ENCODE measurements around the gene MT1F.

MT1F gene

DNA sequence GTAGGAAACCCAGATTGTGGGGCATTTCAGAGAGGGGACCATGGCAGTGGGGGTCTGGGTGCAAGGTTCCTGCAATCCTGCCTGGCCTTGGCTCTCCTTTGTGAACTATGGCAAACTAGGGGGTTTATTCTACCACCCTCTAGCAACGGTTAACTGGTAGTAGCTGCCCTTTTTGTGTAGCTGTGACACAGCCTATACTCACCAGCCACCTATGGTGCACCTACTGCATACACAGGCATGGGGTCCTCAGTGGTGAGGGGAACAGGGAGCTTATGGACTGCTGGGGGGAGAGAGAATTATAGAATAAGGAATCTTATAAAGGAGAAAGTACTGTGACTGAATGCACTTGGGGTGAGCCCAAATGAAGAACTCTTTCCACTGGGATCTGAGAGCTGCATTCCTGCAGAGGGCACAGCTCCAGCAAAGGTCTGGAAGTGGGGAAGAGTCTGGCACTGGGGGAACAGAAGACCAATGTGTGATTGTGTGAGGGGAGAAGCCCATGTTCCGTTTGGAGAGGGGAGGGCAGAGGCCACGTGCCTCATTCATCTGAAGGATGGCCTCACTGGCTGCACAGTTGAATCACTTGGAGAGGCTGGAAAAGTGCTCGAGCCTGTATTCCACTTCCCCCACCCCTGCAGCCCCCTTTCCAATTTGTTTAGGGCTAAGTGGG is 26.6 kb downstream of the MT1F start:
- no peaks in the 10 kb centered on the region for H3K9me3 ChIP-seq (ENCODE audit: control insufficient read depth, low read length)
- no peak overlapping the region for H3K9ac ChIP-seq (ENCODE audit: low read length)
- peaks cover 34% of the 10 kb centered on the region for H3K4me1 ChIP-seq (ENCODE audit: control insufficient read depth, insufficient read depth, low read length)
- no peaks in the 10 kb centered on the region for H3K36me3 ChIP-seq (ENCODE audit: control insufficient read depth, insufficient read depth, low read length)
- H3K27me3 ChIP-seq (ENCODE audit: control insufficient read depth, insufficient read depth, low read length) = no peaks in the 10 kb centered on the region
- no peak overlapping the region for H3K4me3 ChIP-seq (ENCODE audit: low read length)

DNA sequence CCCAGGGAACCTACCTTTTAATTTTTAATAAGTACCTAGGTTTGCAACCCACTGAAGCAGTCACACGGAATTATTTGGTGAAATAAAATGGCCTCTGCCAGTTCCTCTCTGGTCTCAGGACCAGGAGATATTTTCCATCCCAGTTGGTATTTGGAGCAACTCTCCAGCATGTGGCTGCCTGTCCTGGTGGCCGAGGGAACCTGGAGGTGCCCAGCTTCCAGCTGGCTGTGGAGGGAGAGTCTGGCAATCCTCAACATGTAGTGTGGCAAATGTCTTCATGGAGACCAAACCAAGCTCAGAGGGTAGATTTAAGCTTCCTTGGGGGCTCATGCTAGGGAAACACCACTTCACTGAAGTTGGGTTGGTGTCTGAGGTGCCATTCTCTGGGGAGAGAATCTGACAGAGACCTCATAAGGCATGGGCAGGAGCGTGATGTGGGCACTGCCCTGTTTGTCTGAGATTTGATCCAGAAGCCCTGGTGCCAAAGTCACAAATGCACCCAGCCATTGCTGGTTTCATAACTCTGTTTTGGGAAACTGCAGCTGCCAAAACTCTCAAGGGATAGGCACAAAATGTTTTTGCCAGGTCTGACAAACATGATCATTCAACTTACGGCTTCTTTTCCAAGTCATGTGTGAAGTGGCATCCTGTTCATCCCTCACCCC is 27.3 kb downstream of the MT1F start:
- Histone ChIP-seq H3K9ac (ENCODE audit: low read length) (no peak overlapping the region), H3K4me3 (ENCODE audit: low read length) (no peak overlapping the region)

DNA sequence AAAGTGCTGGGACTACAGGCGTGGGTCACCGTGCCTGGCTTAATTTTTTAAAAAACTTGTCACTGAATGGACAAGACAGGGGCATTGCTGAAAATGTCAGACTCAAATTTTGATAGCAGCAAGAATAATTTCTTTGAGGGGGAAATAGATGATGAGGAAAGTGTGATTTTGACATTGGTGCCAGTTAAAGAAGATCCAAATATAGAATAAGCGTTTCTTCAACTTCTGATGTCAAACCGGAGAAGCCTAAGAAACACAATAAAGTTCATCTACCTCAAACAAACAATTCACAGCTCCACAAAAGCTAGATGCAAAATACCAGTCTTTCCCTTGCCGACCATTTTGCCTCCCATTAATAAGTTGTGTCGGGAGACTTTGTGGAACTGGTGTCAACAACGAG is 29.0 kb downstream of the MT1F start:
- no peak overlapping the region for H3K9ac ChIP-seq (ENCODE audit: low read length)
- no peak overlapping the region for H3K4me3 ChIP-seq (ENCODE audit: low read length)
- H3K36me3 ChIP-seq (ENCODE audit: control insufficient read depth, insufficient read depth, low read length) = no peaks in the 10 kb centered on the region
- H3K4me1 ChIP-seq (ENCODE audit: control insufficient read depth, insufficient read depth, low read length) = peaks cover 38% of the 10 kb centered on the region
- H3K9me3 ChIP-seq (ENCODE audit: control insufficient read depth, low read length) = no peaks in the 10 kb centered on the region
- H3K27me3 ChIP-seq (ENCODE audit: control insufficient read depth, insufficient read depth, low read length) = no peaks in the 10 kb centered on the region

More for the DNA sequence above, 27.3 kb downstream of the MT1F start:
- no peaks in the 10 kb centered on the region for H3K27me3 ChIP-seq (ENCODE audit: control insufficient read depth, insufficient read depth, low read length)
- H3K4me1 ChIP-seq (ENCODE audit: control insufficient read depth, insufficient read depth, low read length) = peaks cover 40% of the 10 kb centered on the region
- no peaks in the 10 kb centered on the region for H3K9me3 ChIP-seq (ENCODE audit: control insufficient read depth, low read length)
- no peaks in the 10 kb centered on the region for H3K36me3 ChIP-seq (ENCODE audit: control insufficient read depth, insufficient read depth, low read length)

DNA sequence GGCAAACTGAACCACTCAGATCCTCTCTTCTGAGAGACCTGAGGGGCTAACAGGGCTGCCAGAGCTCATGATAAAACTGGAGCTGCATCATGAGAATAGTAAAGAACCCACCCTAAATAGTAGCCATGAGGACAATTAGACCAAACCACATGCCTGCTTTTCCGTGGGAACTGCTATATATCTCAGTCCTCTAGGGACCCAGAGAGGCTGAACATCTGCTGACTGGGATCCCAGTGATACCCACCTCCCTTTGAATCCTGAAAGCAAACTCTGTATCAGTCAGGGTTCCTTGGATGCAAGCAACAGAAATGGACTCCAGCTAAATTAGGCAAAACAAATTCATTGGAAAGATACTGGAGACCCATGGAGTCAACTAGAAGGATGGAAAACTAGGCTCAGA is 31.0 kb downstream of the MT1F start:
- peaks cover 21% of the 10 kb centered on the region for H3K4me1 ChIP-seq (ENCODE audit: control insufficient read depth, insufficient read depth, low read length)
- no peaks in the 10 kb centered on the region for H3K9me3 ChIP-seq (ENCODE audit: control insufficient read depth, low read length)
- no peak overlapping the region for H3K4me3 ChIP-seq (ENCODE audit: low read length)
- H3K36me3 ChIP-seq (ENCODE audit: control insufficient read depth, insufficient read depth, low read length) = no peaks in the 10 kb centered on the region
- no peaks in the 10 kb centered on the region for H3K27me3 ChIP-seq (ENCODE audit: control insufficient read depth, insufficient read depth, low read length)
- H3K9ac ChIP-seq (ENCODE audit: low read length) = no peak overlapping the region

DNA sequence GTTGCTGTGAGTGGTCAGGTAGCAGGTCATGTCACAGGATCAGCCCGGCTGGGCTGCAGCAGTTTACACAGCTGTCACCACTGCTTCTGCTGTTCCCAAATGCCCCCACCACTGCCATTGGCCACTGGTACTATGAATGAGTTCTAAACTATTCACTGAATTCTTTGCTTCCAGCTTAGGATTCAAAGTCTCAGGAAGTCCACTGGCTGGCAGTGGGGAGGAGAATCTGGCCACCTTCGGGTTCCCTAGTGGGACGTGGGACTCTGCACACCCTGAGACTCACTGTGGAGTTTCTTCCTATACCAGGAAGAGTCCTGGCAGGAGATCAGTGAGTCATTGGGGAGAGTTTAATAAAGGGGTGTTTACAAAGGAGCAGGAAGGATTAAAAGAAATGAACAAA is 31.4 kb downstream of the MT1F start:
- H3K4me3 ChIP-seq (ENCODE audit: low read length) = no peak overlapping the region
- no peaks in the 10 kb centered on the region for H3K27me3 ChIP-seq (ENCODE audit: control insufficient read depth, insufficient read depth, low read length)
- H3K36me3 ChIP-seq (ENCODE audit: control insufficient read depth, insufficient read depth, low read length) = no peaks in the 10 kb centered on the region
- H3K4me1 ChIP-seq (ENCODE audit: control insufficient read depth, insufficient read depth, low read length) = peaks cover 16% of the 10 kb centered on the region
- no peak overlapping the region for H3K9ac ChIP-seq (ENCODE audit: low read length)
- H3K9me3 ChIP-seq (ENCODE audit: control insufficient read depth, low read length) = no peaks in the 10 kb centered on the region

DNA sequence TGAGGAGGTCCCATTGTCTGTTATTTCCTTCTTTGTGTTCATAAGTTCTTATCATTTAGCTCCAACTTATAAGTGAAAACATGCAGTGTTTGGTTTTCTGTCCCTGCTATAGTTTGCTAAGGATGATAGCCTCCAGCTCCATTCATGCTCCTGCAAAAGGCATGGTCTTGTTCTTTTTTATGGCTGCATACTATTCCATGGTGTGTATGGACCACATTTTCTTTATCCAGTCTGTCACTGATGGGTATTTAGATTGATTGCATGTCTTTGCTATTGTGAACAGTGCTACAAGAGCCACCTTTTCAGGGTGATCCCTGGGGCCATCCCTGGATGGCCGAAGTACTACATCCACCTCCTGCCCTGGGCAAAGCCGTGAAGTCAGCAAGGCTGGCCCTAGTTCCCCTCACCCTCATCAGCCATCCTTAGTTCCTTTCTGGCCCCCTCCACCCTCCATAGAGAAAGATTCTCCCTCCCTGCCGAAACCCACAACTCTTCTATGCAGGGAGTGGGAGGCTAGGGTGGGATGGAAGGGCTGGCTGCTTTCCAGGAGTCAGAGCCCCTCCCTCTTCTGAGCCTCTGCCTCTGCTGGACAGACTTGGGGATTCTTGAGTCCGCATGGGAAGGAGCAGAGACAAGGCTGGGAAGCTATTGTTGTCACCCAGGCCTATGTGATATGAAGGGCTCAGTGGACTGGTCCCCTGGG is 32.8 kb downstream of the MT1F start:
- Histone ChIP-seq H3K9me3 (ENCODE audit: control insufficient read depth, low read length) (no peaks in the 10 kb centered on the region), H3K27me3 (ENCODE audit: control insufficient read depth, insufficient read depth, low read length) (no peaks in the 10 kb centered on the region), H3K36me3 (ENCODE audit: control insufficient read depth, insufficient read depth, low read length) (no peaks in the 10 kb centered on the region), H3K4me1 (ENCODE audit: control insufficient read depth, insufficient read depth, low read length) (peaks cover 13% of the 10 kb centered on the region), H3K4me3 (ENCODE audit: low read length) (no peak overlapping the region), H3K9ac (ENCODE audit: low read length) (no peak overlapping the region)

DNA sequence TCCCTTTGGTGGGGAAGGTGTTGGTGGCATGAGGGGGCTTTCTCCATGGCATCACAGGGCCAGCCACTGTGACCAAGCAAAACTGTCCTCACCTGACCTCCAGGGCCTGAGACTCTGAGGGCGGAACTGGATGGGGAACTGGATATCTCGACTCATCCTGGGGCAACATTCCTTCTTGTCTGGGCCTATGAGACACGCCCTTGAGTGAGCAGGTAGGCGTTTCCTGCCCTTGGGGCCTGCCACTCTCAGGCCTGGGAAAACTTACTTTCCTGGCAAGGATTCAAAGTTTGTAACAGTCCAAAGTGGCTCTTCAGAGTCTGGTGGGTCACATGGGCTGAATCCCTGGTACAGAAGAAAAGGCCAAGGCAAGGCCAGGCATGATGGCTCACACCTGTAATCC is 34.1 kb downstream of the MT1F start:
- H3K36me3 ChIP-seq (ENCODE audit: control insufficient read depth, insufficient read depth, low read length) = no peaks in the 10 kb centered on the region
- H3K9ac ChIP-seq (ENCODE audit: low read length) = no peak overlapping the region
- H3K4me1 ChIP-seq (ENCODE audit: control insufficient read depth, insufficient read depth, low read length) = peaks cover 13% of the 10 kb centered on the region
- H3K4me3 ChIP-seq (ENCODE audit: low read length) = no peak overlapping the region
- no peaks in the 10 kb centered on the region for H3K27me3 ChIP-seq (ENCODE audit: control insufficient read depth, insufficient read depth, low read length)
- H3K9me3 ChIP-seq (ENCODE audit: control insufficient read depth, low read length) = no peaks in the 10 kb centered on the region

DNA sequence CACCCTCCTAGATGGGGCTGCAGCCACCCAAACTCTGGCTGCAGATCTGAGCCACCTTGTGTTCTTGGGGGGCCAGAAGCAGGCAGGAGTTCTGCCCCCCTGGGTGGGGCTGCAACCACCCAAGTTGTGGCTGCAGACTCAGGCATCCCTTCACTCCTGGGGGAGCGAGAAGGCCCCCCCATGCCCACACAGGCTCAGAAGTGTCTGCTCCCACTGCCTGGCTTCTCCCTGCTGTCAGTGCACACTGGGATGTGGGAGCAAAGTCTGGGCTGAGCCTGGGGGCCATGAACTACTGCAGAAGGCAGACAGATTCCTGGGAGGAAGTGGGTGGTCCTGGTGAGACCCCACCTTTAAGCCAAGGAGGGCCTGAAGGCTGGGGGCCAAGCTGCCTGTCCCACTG is 37.5 kb downstream of the MT1F start:
- H3K27me3 ChIP-seq (ENCODE audit: control insufficient read depth, insufficient read depth, low read length) = no peaks in the 10 kb centered on the region
- no peak overlapping the region for H3K9ac ChIP-seq (ENCODE audit: low read length)
- no peak overlapping the region for H3K4me3 ChIP-seq (ENCODE audit: low read length)
- no peaks in the 10 kb centered on the region for H3K9me3 ChIP-seq (ENCODE audit: control insufficient read depth, low read length)
- H3K4me1 ChIP-seq (ENCODE audit: control insufficient read depth, insufficient read depth, low read length) = no peaks in the 10 kb centered on the region
- H3K36me3 ChIP-seq (ENCODE audit: control insufficient read depth, insufficient read depth, low read length) = no peaks in the 10 kb centered on the region

DNA sequence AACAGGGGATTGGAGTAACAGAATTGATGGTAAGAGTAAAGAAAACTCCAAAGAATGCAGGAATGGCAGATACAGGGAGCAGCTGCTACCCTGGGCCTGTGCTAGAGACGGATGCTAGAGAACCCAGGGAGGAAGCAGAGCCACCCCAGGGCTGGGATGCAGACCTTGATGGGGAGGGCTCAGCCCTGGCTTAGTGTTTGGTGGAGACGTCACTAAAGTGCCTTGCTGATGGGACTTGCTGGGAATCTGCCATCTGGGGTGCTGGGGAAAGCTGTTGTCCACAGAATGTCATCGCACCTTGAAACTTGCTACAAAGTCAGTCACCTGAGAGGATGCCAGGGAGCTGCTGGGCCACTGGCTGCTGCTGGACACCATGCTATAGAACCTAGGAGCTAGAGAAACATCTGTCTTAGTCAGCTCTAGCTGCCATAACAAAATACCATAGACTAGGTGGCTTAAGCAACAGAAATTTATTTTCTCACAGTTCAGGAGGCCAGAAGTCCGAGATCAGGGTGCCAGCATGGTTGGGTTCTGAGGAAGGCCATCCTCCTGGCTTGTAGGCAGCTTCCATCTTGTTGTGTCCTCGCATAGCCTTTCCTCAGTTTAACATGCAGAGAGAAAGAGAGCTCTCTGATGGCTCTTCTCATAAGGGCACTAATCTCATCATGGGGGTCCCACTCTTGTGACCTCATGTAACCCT is 39.8 kb downstream of the MT1F start:
- Histone ChIP-seq H3K36me3 (ENCODE audit: control insufficient read depth, insufficient read depth, low read length) (no peaks in the 10 kb centered on the region), H3K27me3 (ENCODE audit: control insufficient read depth, insufficient read depth, low read length) (no peaks in the 10 kb centered on the region), H3K4me3 (ENCODE audit: low read length) (no peak overlapping the region), H3K9ac (ENCODE audit: low read length) (no peak overlapping the region), H3K9me3 (ENCODE audit: control insufficient read depth, low read length) (no peaks in the 10 kb centered on the region), H3K4me1 (ENCODE audit: control insufficient read depth, insufficient read depth, low read length) (peaks cover 4% of the 10 kb centered on the region)

DNA sequence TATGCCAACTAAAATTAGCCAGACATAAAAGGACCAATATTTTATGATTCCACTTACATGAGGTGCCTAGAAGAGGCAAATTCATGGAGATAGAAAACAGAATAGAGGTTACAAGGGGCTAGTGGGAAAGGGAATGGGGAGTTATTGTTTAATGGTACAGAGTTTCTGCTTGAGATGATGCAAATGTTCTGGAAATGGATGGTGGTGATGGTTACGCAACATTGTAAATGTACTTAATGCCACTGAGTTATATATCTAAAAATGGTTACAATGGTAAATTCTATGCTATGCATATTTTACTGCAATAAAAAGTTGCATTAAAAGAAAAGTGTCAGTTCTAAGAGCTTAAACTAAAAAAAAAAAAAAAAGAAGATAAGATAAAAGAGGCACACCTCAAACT is 42.4 kb downstream of the MT1F start:
- Histone ChIP-seq H3K9me3 (ENCODE audit: control insufficient read depth, low read length) (no peaks in the 10 kb centered on the region), H3K27me3 (ENCODE audit: control insufficient read depth, insufficient read depth, low read length) (no peaks in the 10 kb centered on the region), H3K4me1 (ENCODE audit: control insufficient read depth, insufficient read depth, low read length) (peaks cover 4% of the 10 kb centered on the region), H3K9ac (ENCODE audit: low read length) (no peak overlapping the region), H3K4me3 (ENCODE audit: low read length) (no peak overlapping the region), H3K36me3 (ENCODE audit: control insufficient read depth, insufficient read depth, low read length) (no peaks in the 10 kb centered on the region)

DNA sequence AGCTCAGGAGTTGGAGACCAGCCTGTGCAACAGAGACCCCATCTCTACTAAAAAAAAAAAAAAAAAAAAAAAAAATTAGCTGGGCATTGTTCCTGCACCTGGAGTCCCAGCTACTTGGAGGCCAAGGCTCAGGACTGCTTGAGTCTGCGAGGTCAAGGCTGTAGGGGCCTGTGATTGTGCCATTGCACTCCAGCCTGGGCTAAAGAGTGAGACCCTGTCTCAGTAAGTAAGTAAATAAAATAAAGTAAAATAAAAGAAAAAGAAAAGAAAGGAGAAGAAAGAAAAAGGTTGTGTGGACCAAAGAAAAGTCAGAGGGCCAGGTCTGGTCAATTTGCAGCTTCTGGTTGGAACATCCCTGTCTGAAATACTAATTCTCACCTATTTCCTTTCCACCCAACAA is 42.9 kb downstream of the MT1F start:
- Histone ChIP-seq H3K9me3 (ENCODE audit: control insufficient read depth, low read length) (no peaks in the 10 kb centered on the region), H3K4me1 (ENCODE audit: control insufficient read depth, insufficient read depth, low read length) (peaks cover 4% of the 10 kb centered on the region), H3K9ac (ENCODE audit: low read length) (no peak overlapping the region), H3K4me3 (ENCODE audit: low read length) (no peak overlapping the region), H3K36me3 (ENCODE audit: control insufficient read depth, insufficient read depth, low read length) (no peaks in the 10 kb centered on the region), H3K27me3 (ENCODE audit: control insufficient read depth, insufficient read depth, low read length) (no peaks in the 10 kb centered on the region)

DNA sequence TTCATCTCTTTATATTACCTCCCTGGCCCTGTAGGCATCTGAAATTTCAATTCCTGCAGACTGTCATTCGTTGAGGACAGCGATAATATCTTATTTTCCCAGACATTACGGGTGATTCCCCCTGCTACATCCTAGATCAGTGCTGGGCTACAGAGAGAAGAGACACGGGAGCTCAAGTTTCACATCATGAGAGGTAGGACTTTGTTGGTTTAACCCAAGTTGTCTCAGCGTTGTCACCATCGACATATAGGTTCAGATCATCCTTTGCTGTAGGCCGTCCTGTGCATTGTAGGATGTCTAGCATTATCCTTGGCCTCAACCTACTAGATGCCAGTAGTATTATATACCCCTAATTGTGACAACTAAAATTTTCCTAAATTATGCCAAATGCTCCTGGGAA is 43.8 kb downstream of the MT1F start:
- no peaks in the 10 kb centered on the region for H3K27me3 ChIP-seq (ENCODE audit: control insufficient read depth, insufficient read depth, low read length)
- no peak overlapping the region for H3K9ac ChIP-seq (ENCODE audit: low read length)
- no peak overlapping the region for H3K4me3 ChIP-seq (ENCODE audit: low read length)
- no peaks in the 10 kb centered on the region for H3K9me3 ChIP-seq (ENCODE audit: control insufficient read depth, low read length)
- peaks cover 4% of the 10 kb centered on the region for H3K4me1 ChIP-seq (ENCODE audit: control insufficient read depth, insufficient read depth, low read length)
- H3K36me3 ChIP-seq (ENCODE audit: control insufficient read depth, insufficient read depth, low read length) = no peaks in the 10 kb centered on the region

All from mucosa of stomach (tissue), 1 donor.